ENCODE measurements around the gene GRK5.

GRK5 gene

DNA sequence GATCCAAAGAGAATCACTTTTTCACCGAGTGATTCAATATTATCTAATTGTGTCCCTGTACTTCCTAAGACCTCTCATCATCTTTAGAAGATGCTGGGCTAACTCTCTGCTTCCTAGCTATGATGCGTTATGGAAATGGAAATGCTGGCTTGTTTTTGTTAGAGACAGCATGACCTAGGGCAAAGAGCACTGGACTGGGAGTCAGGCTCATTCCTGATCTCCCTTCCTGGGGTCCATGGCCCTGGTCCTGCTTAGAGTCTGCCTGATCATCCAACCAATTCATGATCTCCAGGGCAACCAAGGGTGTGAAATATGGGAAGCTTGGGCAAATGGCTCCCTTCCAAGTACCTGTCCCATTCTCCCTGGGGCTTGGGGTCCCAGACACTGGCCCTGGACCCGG is 198.8 kb downstream of the GRK5 start:
- DNase-seq (ENCODE audit: low read depth) = no peak

DNA sequence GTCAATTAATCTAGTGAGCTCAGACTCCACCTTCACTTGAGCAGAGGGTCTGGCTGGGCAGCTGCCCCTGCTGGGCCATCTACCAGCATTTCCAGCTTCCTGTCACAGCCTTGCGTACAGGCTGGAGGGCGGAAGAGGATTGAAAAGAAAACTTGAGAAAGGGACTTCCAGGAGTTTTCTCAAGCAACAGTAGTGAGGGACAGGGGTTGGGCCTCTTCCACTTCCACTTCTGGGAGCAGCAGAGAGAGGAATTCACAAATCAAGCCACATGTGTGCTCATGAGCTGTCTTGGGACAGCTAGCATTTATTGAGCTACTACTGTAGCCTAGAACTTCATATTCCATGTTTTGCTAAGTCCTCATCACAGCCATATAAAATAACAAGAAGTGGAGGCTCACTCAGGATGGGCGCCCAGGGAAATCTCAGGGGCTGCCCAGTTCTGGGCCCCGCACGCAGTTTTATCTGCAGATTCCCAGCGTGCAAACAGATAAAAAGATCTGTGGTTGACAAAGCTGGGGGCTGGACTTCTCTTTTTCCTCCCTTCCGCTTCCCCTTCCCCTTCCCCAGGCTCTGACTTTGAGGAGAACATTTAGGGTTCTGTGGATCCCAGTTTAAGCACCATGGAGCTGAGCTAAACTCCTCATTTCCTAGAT is 199.4 kb downstream of the GRK5 start:
- no peak for DNase-seq (ENCODE audit: low read depth)

- no peak for DNase-seq (ENCODE audit: low read depth)
Observed at GRCh38 chr10:119407254-119407777, 199.9 kb downstream of the GRK5 start.

- DNase-seq (ENCODE audit: low read depth) = no peak
Observed at GRCh38 chr10:119408072-119408471, 200.7 kb downstream of the GRK5 start.

DNA sequence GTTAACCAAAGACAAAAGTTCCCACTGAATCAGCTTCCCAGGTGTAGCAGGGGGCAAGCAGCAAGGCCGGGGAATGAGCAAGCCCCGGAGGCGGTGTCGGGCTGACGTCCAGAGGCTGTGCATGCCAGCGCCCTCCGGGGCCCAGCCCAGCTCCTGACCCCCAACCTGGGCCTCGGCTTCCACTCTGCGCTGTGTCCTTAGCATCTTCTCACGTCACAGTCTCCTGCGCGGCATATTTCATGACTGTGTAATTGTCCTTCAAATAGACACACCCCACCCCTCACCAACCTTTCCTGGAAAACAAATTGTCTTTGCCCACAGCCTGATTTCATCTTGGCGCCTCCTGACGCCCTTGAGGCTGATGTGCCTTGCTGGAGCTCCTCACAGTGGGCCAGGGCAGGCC is 201.6 kb downstream of the GRK5 start:
- no peak for DNase-seq (ENCODE audit: low read depth)

DNA sequence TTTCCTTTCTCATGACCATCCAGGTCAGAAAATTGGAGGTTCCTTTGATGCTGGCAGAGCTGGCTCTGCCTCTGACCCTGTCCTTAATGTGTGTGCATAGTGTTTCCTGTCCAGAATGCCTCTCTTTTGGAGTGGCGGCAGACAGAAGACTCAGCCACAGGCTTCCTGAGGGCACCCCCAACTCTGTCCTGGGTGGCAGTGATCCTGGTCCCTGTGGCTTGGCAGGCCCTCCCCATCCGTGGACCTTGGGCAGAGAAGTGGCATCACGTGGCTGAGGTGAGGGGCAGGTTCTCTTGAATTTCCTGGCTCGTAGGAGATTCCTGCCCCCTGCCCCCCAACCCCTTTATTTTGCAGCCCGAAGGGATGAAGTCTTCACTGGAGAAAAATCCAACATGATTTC is 202.0 kb downstream of the GRK5 start:
- DNase-seq (ENCODE audit: low read depth) = no peak

DNA sequence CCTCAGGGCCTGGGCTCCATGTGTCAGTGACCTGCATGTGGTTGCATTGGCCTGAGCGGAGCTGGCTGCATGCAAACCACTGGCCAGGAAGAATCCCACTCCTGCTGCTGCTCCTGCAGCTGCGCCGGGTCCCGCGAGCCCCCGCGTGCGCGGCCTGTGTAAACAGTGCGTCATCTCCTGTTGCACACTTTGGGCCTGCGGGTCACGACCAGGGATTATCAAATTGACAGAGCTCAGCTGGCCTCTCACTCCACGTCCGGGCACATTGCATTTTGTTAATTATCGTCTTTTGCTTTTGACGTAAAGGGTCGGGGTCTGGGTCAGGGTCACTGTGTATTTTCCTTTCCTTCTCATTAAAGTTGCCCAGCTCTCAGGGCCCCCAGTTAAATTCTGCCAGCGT is 202.5 kb downstream of the GRK5 start:
- DNase-seq (ENCODE audit: low read depth) = no peak

- no peak for DNase-seq (ENCODE audit: low read depth)
Observed at GRCh38 chr10:119410361-119411116, 203.2 kb downstream of the GRK5 start.

- DNase-seq (ENCODE audit: low read depth) = no peak
Observed at GRCh38 chr10:119412244-119413092, 205.1 kb downstream of the GRK5 start.

- peak; percentile 15 for DNase-seq (ENCODE audit: low read depth)
Observed at GRCh38 chr10:119413093-119413453, 205.7 kb downstream of the GRK5 start.

- DNase-seq (ENCODE audit: low read depth) = no peak
Observed at GRCh38 chr10:119413471-119414080, 206.2 kb downstream of the GRK5 start.

- no peak for DNase-seq (ENCODE audit: low read depth)
Observed at GRCh38 chr10:119414081-119414611, 206.8 kb downstream of the GRK5 start.

DNA sequence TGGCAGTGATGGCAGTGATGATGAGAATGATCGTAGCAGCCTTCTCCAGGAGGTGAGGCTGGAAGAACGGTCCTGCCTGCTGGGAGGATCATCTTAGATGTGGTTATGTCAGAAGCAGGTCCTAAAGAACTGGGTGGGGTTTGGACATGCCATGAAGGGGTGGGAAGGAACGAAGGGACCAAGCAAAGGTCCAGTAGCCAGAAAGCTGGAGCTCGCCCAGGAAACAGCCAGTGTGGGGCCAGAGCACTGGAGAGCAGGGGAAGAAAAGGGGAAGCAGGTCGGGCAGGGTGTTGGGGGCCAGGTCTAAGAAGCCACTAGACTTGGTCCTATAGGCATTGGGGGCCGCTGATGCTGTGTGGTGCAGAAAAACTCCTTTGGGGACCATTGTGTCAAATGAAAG is 207.8 kb downstream of the GRK5 start:
- DNase-seq (ENCODE audit: low read depth) = no peak

- no peak for DNase-seq (ENCODE audit: low read depth)
Observed at GRCh38 chr10:119415536-119416503, 208.4 kb downstream of the GRK5 start.

GRCh38 chr10:119416855-119417254 is 209.5 kb downstream of the GRK5 start:
- DNase-seq (ENCODE audit: low read depth) = peak; percentile 71

DNA sequence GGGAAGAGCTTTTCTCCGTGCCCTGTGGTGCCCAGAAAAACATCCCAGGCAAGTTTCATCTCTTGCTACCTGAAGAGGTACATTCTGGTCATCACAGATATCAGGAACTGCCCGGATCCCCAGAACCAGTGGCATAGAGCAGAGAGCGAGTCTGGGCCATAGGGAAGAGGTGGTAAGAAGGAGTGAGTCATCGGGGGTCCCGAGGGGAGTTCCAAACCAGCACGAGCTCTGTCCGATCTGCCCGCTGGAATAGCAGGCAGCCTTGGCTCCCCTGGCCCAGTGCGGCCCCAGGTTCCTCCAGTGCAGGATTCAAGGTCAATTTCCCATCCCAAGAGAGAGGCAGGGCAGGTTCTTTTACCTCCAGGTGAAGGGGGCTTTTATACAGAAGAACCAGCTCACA is 210.5 kb downstream of the GRK5 start:
- no peak for DNase-seq (ENCODE audit: low read depth)

GRCh38 chr10:119418362-119418761 is 211.0 kb downstream of the GRK5 start:
- no peak for DNase-seq (ENCODE audit: low read depth)

GRCh38 chr10:119419931-119420330 is 212.6 kb downstream of the GRK5 start:
- DNase-seq (ENCODE audit: low read depth) = no peak

DNA sequence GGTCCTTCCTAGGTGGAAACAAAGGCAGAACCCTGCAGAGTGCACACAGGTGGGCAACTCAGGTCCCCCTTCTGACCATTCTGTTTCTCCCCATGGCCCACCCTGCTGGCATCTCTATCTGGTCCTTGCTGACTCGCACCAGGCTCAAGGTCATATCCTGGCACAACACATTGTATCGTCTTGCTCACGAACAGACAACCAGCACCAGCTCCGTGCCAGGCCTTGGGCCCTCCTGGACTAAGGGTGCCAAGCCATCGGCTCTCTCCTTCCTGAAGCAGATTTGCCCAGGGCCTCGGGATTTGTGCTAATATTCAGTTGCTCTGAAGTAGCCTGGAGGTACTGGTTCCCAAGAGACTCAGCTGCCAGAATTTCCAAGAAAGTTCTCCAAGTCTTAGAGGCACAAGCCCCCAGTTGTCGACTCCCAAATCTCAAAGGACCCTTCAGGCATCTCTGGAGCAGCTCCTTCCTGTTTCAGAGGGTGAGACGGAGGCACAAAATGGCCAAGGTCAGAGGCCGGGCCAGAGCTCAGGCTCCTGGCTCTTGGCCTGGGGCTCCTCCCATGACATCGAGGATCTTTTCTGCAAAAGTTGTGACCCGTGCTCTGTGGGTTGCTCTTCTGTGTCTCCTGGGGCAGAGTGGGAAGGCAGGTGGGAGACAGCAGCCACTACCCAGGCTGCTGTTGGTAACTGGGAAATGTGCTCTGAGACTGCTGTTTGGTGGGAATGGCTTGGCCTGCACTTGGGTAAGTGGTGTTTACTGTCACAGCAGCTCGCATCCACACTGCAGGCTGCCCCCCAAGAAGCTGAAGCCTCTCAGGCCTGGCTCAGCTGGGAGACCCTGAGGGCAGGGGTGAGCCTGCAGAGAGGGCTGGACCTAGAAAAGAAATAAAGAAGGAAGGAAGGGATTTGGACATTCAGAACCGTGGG is 213.8 kb downstream of the GRK5 start:
- no peak for DNase-seq (ENCODE audit: low read depth)

All from ELR (cell line).